Kidney (tissue), 14 donors: ENCODE data around the gene QDPR. TPM values are rescaled to one million over a fixed set of nuclear protein-coding genes. Genes with fewer than 3 reads are reported as not detected.

Experiments used
- DNase-seq, 5 donors: peaks; one replicate each; pipeline ENCODE4 v3.0.0-alpha.2; 2013 to 2020
- FAIRE-seq: peaks from 2 replicates; lab custom pipeline; 2012; peaks lifted over from hg19 to GRCh38; lab: Jason Lieb, UNC
- H3K27ac ChIP-seq, 2 donors: one replicate each; pipeline ENCODE4 v1.7.0; 2013; ENCODE audit warnings: low read depth in 2 of 2, low read length in 2 of 2, inconsistent platforms in 1 of 2
- H3K27me3 ChIP-seq: one replicate; pipeline ENCODE4 v1.7.1; 2013; ENCODE audit warnings: low read length, inconsistent platforms; ENCODE audit not compliant: control insufficient read depth, insufficient read depth
- H3K36me3 ChIP-seq, 3 donors: one replicate each; pipeline versions ENCODE4 v1.7.0 to v1.7.1; 2013; ENCODE audit warnings: low read length in 3 of 3, control low read depth in 1 of 3, inconsistent platforms in 1 of 3; ENCODE audit not compliant: insufficient read depth in 3 of 3, control insufficient read depth in 2 of 3
- H3K4me1 ChIP-seq, 3 donors: one replicate each; pipeline versions ENCODE4 v1.7.0 to v1.7.1; 2013; ENCODE audit warnings: low read length in 3 of 3, inconsistent platforms in 1 of 3, low read depth in 1 of 3; ENCODE audit not compliant: control insufficient read depth in 2 of 3, insufficient read depth in 2 of 3
- H3K4me3 ChIP-seq, 3 donors: one replicate each; pipeline versions ENCODE4 v1.7.0 to v1.8.1; 2013; ENCODE audit warnings: low read length in 3 of 3, control low read depth in 1 of 3, inconsistent platforms in 1 of 3
- H3K9ac ChIP-seq, 3 donors: one replicate each; pipeline versions ENCODE4 v1.7.0 to v1.7.1; 2013; ENCODE audit warnings: low read length in 3 of 3, control low read depth in 1 of 3, inconsistent platforms in 1 of 3
- H3K9me3 ChIP-seq, 3 donors: one replicate each; pipeline versions ENCODE4 v1.7.0 to v1.7.1; 2013; ENCODE audit warnings: low read length in 3 of 3, control low read depth in 1 of 3, inconsistent platforms in 1 of 3; ENCODE audit not compliant: control insufficient read depth in 2 of 3, insufficient read depth in 1 of 3
- intact Hi-C: fragments of 100-400 bp; cut with DNase I; formaldehyde crosslinking; loops from one replicate; pipeline ENCODE4 v1.11.1; 2022
- polyA plus RNA-seq: library from polyadenylated mRNA; stranded (reverse); fragments of 350-450 nt; fragmentation: Illumina TruSeq; extraction: RNeasy Lipid Tissue Mini Kit (QIAGEN cat#74804); gene quantifications from one replicate; pipeline ENCODE4 v1.2.3, GENCODE V29; 2014; ENCODE audit warnings: low read depth, low replicate concordance; ENCODE audit not compliant: insufficient read depth
- total RNA-seq: library from RNA; stranded (reverse); fragmentation: NEBNext Ultra II Directional; extraction: Animal tissue kit (Norgen Biotek cat#: 25700); gene quantifications from one replicate; pipeline ENCODE4 v1.2.1, GENCODE V29; 2021
- TF ChIP-seq, protein P1 (sequence below): IDR thresholded peaks from 3 replicates; pipeline ENCODE4 v1.5.1; 2012; ENCODE audit warnings: mild to moderate bottlenecking, moderate library complexity, borderline replicate concordance; ENCODE audit not compliant: insufficient read depth; ENCODE audit errors: extremely low read depth
- donor health status: control.
- donor health status: control.
- donor health status: control.
- donor health status: control.
- donor health status: control.
- donor health status: DM: yes; HTN: yes; CAD: no.
- donor health status: Normal renal cell carcinoma (clear cell type).

QDPR gene
- total and polyA plus RNA-seq, 2 donors from 2014 or later = 33.5 to 208 TPM

DNA sequence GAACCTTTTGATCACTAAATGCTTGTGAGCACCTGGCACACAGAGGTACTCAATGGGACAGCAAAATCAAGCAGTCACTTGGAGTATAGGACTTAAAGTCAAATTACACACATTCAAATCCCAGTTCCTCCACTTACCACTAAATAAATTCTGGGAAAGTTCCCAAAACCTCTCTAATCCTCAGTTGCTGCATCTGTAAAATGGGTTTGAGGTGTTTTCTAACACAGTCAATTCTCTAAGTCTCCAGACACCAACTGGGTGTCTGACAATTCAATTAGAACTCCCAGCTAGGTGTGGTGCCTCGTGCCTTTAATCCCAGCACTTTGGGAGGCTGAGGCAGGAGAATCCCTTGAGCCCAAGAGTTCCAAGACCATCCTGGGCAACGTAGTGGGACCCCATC, 19.0 kb downstream of the QDPR start:
- no peak for FAIRE-seq

DNA sequence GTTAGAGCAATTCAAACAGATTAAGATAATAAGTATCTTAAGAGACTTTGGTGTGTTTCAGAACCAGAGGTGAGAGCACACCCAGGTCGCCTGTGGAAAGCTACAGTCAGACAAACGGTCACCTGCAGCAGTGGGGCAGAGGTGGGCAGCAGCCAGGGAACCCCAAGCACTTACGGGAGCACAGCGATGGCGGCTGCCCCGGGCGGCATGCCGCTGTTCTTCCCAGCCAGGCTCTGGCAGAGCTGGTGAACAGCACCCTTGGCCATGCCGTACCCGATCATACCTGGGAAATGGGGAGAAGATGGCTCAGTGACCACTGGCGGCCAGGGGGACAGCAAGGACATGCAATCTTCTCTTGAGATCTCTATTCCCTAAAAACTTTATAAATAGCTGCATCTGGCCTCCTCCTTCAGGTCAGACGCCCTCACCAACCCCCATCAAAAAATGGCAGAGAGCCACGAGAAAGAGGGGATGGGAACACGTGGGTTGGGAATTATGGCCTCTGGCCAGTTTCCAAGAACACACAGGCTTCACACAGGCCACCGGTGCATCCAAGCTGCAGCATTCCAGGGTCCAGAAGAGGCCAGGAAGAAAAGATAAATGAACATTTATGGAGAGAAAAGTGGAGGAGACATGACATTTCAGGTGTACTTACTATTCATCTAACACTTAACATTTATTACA, 19.7 kb downstream of the QDPR start:
- no peak for FAIRE-seq
- no peaks in the 10 kb centered on the region for H3K27me3 ChIP-seq
- peaks cover 0 to 12% (median 6%) of the 10 kb centered on the region in 3 donors for H3K4me1 ChIP-seq
- TF ChIP-seq, protein P1, sequence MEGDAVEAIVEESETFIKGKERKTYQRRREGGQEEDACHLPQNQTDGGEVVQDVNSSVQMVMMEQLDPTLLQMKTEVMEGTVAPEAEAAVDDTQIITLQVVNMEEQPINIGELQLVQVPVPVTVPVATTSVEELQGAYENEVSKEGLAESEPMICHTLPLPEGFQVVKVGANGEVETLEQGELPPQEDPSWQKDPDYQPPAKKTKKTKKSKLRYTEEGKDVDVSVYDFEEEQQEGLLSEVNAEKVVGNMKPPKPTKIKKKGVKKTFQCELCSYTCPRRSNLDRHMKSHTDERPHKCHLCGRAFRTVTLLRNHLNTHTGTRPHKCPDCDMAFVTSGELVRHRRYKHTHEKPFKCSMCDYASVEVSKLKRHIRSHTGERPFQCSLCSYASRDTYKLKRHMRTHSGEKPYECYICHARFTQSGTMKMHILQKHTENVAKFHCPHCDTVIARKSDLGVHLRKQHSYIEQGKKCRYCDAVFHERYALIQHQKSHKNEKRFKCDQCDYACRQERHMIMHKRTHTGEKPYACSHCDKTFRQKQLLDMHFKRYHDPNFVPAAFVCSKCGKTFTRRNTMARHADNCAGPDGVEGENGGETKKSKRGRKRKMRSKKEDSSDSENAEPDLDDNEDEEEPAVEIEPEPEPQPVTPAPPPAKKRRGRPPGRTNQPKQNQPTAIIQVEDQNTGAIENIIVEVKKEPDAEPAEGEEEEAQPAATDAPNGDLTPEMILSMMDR = no peak
- H3K9ac ChIP-seq = no peak overlapping the region
- DNase-seq = no peak
- H3K36me3 ChIP-seq = peaks cover 0 to 33% (median 20%) of the 10 kb centered on the region in 3 donors
- H3K27ac ChIP-seq = no peak overlapping the region
- no peak overlapping the region for H3K4me3 ChIP-seq
- H3K9me3 ChIP-seq = no peaks in the 10 kb centered on the region
- intact Hi-C loops = no loop called here

More for the DNA sequence above, 19.0 kb downstream of the QDPR start:
- Histone ChIP-seq H3K27ac (no peak overlapping the region), H3K4me3 (no peak overlapping the region), H3K4me1 (peaks cover 0 to 12% (median 6%) of the 10 kb centered on the region in 3 donors), H3K27me3 (no peaks in the 10 kb centered on the region), H3K36me3 (peaks cover 0 to 33% (median 22%) of the 10 kb centered on the region in 3 donors), H3K9ac (no peak overlapping the region), H3K9me3 (no peaks in the 10 kb centered on the region)
- DNase-seq = no peak
- intact Hi-C loops = no loop called here
- TF ChIP-seq, protein P1 = no peak

DNA sequence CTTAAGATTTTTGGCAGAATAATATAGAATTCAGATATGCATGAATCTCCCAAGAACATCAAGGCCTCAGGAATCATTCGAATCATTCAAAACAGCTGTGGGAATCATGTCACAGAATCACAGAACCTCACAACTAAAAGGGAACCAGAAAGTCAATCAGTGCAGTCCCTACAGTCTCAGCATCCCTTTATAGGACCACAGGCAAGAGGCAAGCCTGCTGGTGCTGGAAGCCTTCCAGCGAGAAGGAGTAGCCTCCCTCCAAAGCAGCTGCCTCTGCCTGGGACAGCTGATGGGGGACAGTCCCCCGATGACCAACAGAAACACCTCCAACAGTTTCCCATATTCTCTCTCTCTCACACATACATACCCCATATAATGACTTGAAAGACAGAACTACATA, 20.7 kb downstream of the QDPR start:
- Histone ChIP-seq H3K27me3 (no peaks in the 10 kb centered on the region), H3K36me3 (peaks cover 3 to 41% (median 25%) of the 10 kb centered on the region in 3 donors), H3K9me3 (no peaks in the 10 kb centered on the region), H3K9ac (no peak overlapping the region), H3K4me3 (no peak overlapping the region), H3K27ac (no peak overlapping the region), H3K4me1 (peaks cover 0 to 12% (median 6%) of the 10 kb centered on the region in 3 donors)
- FAIRE-seq = no peak
- intact Hi-C loops = no loop called here
- DNase-seq = no peak
- TF ChIP-seq, protein P1 = no peak
